ENCODE data around the gene ZNF668.

ZNF668 gene

GRCh38 chr16:31073970-31074813 is at the start of gene ZNF668, which contains the start of gene ZNF646:
Gene ZNF668 (minus strand): TSS chr16:31074240. CDS start chr16:31064459, 9,781 bp downstream.
Gene ZNF646 (plus strand): TSS chr16:31074422. CDS start chr16:31076325, 1,903 bp downstream.
- DNase-seq, result peak; percentile 95 to 97

- no peak for DNase-seq
Measured at GRCh38 chr16:31120129-31120528, 46.1 kb upstream of the ZNF668 start.

GRCh38 chr16:31118223-31119155 is 44.4 kb upstream of the ZNF668 start:
- no peak for DNase-seq

DNA sequence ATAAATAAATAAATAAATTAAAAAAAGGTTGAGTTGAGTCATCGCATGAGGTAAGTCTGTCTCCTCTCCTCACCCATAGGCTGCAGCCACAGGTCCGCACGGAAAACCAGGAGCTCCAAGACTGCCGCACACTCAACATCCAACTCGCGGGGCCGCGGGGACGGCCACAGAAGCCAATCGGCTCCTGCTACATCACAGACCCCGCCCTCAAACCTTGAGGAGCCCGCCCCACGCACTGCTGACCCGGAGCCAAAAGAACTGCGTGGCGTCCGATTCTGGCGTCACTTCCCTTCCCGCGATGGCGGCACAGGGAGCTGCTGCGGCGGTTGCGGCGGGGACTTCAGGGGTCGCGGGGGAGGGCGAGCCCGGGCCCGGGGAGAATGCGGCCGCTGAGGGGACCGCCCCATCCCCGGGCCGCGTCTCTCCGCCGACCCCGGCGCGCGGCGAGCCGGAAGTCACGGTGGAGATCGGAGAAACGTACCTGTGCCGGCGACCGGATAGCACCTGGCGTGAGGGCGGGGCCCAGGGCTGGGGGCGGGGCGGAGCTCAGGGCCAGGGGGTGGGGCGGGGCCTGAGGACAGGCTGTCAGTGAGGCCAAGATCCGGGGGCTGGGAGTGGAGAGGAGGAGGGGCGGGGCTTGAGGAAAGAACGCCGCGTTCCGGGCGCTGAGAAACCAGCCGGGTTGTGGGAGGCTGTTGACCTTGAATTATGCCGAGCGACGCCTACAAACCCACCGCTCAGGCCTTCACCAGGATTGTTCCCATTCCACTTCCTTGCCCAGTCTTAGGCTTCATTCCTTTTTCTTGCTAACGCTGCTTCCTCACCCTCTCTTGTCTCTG is 43.6 kb upstream of the ZNF668 start, which contains the start of gene KAT8:
KAT8 (plus strand) TSS at position 281 of the 839 bp plus-strand sequence; CDS start at position 299, 18 bp downstream.
- peak; percentile 98 for DNase-seq

- DNase-seq, result no peak
Measured at GRCh38 chr16:31114468-31114867, 40.4 kb upstream of the ZNF668 start.

DNA sequence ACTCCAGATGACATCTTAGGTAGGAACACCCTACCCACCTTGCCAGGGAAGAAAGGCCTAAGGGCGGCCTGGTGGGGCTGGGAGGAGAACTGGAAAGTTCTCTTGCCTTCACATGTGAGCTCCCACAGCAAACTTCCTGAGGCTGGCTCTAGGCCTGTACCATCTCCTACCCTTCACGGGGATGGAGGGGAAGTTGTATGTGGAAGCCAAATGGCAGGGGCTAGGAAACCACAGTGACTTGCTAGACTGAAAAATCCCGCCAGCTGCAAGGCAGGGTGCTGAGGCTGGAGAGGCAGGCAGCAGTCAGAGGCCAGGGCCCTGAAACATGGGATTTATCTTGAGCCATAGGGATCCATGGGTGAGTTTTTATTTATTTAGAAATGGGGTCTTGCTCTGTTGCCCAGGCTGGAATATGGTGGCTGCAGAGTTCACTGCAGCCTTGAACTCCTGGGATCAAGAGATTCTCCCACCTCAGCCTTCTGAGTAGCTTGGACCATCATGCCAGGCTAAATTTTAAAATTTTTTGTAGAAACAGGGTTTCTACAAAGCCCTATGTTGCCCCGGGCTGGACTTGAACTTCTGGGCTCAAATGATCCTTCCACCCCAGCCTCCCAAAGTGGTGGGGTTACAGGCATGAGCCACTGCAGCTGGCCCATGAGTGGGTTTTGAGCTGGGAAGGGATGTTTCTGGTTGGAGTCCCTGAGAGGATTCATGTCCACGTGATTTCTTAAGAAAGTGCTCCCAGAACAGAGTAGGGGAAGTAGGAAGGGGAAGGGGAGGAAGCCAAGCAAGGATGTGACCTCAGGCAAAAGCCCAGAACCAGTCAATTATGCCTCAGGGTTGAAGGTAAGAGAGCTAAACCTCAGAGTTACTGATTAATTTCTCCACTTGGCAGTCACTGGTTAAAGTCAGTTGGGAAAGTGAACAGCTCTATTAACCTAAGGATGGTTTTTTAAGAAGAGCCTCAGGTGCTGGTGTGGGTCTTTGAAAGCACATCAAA is 39.4 kb upstream of the ZNF668 start:
- DNase-seq, result no peak

DNA sequence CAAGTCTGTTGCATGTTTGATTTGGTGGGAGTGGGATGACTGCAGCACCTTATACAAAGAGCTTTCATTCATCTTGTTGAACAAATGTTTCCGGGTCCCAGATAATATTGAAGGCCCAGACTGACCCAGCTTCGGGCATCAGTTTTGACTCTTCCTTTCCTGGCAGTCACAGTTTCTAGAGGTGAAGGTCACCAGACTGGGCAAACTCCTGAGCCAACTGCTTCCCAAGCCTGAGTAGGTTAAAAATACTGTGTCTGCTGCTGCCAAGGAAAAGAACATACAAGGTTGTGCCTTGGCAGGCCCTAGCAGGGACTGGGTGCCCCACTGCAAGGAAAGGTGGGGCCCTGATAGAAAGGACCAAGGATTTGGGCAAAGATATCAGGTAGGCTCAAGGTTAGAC is 38.7 kb upstream of the ZNF668 start:
- DNase-seq, result no peak

DNA sequence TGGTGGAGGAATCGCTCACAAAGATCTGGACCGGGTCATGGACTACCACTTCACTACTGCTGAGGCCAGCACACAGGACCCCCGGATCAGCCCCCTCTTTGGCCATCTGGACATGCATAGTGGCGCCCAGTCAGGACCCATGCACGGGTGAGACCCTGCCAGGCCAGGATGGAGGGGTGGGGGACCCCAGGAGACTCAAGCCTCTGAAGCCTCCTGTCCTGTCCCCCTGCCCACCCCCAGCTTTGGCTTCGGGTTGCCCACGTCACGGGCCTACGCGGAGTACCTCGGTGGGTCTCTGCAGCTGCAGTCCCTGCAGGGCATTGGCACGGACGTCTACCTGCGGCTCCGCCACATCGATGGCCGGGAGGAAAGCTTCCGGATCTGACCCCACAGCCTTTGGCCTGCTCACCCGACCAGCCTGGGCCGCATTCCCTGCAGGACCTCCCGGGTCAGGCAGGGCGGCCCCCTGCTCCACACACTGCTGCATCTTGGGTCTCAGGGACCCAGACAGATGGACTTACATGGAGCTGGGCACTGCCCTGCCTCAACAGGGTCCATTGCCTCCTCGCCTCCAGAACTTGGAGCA is 37.9 kb upstream of the ZNF668 start:
- no peak for DNase-seq

DNA sequence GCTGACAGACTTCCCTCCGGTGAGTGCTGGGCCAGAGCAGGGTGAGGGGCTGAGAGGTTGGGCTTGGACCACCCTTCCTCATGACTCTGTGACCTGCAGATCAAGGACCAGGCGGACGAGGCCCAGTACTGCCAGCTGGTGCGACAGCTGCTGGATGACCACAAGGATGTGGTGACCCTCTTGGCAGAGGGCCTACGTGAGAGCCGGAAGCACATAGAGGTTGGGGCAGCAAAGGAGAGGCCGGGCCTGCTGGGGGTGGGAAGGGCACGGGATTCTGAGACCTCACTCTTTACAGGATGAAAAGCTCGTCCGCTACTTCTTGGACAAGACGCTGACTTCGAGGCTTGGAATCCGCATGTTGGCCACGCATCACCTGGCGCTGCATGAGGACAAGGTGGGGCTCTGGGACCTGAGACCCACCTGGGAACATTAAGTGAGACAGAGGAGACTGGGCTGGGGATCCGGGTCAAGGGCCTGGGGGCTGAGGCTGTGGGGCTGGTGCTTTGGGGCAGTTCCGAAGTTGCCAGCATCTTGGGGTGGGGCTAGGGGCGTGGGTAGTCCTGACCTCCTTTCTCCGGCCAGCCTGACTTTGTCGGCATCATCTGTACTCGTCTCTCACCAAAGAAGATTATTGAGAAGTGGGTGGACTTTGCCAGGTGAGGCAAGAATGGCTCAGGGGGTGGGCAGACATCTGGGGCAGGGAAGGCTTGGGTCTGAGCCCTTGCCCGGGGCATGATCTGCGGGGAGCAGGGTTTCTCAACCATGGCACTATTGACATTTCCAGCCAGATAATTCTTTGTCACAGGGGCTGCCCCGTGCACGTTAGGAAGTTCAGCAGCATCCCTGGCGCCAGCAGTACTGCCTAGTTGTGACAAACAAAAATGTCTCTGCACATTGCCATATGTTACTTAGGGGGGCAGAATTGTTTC is 36.3 kb upstream of the ZNF668 start:
- DNase-seq, result no peak

- DNase-seq, result no peak
Measured at GRCh38 chr16:31109622-31110021, 35.6 kb upstream of the ZNF668 start.

DNA sequence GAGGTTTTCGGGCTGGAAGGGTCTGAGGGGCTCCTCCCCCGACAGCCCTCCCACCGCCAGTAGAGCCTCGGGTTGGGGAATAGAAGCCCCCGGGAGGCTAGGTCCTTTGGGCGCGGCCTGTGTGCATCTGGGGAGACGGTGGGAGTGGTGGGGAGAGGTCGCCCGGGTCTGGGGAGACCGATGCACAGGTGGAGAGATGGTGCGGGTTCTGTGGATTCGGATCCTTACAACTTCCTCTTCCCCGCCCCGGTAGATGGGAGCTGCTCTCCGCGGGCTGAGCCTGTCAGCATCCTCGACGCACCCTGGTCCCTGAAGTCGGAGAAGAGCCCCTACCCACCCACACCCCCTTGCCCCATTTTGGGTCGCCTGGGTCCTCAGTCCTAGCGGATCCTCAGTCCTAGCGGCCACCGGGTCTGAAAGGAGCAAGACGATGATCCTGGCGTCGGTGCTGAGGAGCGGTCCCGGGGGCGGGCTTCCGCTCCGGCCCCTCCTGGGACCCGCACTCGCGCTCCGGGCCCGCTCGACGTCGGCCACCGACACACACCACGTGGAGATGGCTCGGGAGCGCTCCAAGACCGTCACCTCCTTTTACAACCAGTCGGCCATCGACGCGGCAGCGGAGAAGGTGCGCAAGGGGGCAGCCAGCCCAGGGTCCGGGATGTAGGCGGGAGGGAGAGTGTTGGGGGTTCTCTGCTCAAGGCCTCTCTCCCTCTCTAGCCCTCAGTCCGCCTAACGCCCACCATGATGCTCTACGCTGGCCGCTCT is 34.9 kb upstream of the ZNF668 start:
- no peak for DNase-seq

- DNase-seq, result peak; percentile 86 to 88
Measured at GRCh38 chr16:31108035-31108793, 34.2 kb upstream of the ZNF668 start, which contains the start of gene BCKDK. Gene BCKDK (plus strand): TSS chr16:31108386. CDS start chr16:31109224, 838 bp downstream.

DNA sequence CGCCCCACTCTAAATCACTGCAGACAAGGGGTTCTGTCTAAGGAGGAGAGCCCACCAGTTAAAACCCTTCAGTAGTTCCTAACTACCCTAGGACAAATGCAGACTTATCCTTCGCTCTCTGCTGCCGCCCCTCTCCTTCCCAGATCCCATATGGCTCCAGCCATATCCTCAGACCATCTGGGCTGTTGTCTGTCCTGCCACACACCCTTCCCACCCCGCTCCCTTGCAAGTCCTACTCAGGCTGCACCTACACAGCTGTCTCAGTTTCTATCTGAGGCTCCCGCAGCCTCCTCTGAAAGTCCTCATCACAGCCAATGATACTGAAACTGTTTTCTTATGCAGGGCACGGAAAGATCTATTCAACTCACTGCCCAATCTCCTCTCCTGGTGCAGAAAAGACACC is 33.4 kb upstream of the ZNF668 start:
- peak; percentile 65 to 69 for DNase-seq

- DNase-seq, result no peak
Measured at GRCh38 chr16:31106509-31107464, 32.7 kb upstream of the ZNF668 start.

GRCh38 chr16:31105677-31106213 is 31.7 kb upstream of the ZNF668 start:
- peak; percentile 94 to 97 for DNase-seq
